GM18499 (cell line): ENCODE results near the gene RASD2.

Source experiments
- ATAC-seq: cut with Tn5 transposase; IDR thresholded peaks from one replicate; pipeline ENCODE4 v1.9.1; 2021; ENCODE audit warnings: moderate number of reproducible peaks; ENCODE audit not compliant: insufficient read depth, unreplicated experiment

RASD2 gene

GRCh38 chr22:35539487-35539886 lies 1.1 kb upstream of the RASD2 start:
- ATAC-seq = no peak

DNA sequence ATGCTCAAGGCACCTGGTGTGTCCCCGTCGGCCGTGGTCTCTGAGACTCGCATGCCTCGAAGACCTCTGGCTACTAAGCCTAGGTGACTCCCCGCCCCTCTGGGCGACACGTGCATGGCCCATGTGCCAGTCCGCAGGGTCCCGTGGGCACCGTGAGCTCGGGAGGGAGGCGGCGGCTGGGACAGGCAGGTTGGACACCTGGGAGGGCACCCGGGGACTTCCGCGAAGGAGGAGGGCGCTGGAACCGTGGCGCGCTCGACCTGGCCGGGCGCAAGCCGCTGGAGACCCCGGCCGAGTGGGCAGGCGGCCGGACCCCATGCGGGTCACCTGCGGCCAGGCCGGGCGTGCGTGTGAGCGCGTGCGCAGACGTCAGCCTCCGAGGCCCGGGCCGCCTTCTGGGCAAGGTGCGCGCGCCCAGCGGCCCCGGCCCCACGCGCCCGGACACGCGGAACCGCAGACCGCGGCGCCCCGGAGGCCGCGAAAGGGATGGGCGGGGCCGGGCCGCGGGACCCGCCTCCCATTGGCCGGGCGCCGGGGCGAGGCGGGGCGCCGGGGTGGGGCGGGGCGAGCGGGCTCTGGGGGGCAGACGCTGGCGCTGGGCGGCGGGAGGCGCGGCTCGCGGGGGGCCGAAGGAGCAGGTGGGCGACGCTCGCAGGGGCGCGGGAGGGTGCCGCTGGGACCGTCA lies 579 bp upstream of the RASD2 start:
- ATAC-seq = no peak

DNA sequence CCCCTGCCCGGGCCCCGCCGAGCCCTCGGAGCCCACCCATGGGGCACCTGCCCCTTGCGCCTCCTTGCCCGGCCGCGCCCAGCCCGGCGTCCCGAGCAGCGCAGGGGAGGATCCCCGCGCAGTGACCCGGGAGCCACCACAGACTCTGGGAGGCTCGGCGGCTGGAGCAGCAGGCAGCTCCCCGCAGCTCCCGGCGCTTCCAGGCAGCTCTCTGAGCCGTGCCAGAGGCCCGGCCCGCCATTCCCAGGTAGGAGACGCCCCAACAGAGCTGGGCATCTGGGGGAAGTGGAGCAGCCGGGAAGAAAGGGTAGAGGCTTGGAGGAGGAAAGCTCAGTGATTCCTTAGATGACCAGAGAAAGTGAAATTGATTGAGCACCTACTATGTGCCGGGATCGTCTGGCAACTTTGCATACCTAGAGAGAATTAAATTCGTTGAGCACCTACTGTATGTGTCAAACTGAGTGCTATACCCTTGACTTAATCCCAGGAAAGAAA lies 670 bp downstream of the RASD2 start:
- ATAC-seq = no peak

- ATAC-seq = no peak
Measured at GRCh38 chr22:35542157-35542938, 1.7 kb downstream of the RASD2 start.

GRCh38 chr22:35542939-35543516 lies 2.4 kb downstream of the RASD2 start:
- ATAC-seq = no peak

- no peak for ATAC-seq
Measured at GRCh38 chr22:35543702-35544101, 3.1 kb downstream of the RASD2 start.

DNA sequence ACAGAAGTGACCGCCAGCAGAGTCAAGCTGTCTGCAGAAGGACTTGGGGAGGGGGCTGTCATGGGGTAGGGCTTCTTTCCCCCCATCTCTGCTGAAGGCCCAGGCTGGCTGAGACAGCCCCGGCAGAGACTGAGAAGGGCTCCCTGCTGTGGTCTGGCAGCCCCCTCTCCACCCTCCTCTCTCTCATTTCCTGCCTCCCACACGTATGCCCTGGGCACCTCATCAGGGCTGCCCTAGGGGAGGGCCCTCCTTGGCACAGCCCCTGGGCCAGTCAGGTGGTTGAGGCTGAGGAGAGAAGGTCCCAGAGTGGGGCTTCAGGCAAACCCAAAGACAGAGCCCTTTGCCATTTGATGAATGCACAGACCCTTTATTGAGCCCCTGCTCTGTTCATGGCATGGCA lies 3.6 kb downstream of the RASD2 start:
- no peak for ATAC-seq

GRCh38 chr22:35544827-35545226 lies 4.2 kb downstream of the RASD2 start:
- no peak for ATAC-seq

- no peak for ATAC-seq
Measured at GRCh38 chr22:35546886-35547285, 6.3 kb downstream of the RASD2 start.

GRCh38 chr22:35547987-35548721 lies 7.5 kb downstream of the RASD2 start:
- ATAC-seq = no peak

GRCh38 chr22:35548722-35549112 lies 8.1 kb downstream of the RASD2 start:
- no peak for ATAC-seq

DNA sequence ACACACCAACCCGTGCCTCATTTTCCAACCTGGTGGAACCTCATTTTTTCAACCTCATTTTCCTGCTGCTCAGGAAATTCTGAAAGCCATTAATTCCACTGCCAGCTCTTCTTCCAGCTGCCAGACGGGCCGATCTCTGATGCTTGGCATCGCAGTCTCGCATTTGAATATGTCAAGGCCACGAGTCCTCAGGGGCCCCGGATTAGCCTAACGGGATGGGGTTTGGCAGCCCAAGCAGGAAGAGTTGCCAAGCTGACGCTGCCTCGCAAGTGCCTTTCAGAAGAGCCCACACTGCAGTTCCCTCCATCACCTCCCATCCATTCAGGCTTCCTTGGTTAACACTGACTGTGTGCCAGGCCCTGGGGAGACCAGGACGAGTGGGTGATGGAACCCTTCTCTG lies 8.7 kb downstream of the RASD2 start:
- ATAC-seq = no peak

DNA sequence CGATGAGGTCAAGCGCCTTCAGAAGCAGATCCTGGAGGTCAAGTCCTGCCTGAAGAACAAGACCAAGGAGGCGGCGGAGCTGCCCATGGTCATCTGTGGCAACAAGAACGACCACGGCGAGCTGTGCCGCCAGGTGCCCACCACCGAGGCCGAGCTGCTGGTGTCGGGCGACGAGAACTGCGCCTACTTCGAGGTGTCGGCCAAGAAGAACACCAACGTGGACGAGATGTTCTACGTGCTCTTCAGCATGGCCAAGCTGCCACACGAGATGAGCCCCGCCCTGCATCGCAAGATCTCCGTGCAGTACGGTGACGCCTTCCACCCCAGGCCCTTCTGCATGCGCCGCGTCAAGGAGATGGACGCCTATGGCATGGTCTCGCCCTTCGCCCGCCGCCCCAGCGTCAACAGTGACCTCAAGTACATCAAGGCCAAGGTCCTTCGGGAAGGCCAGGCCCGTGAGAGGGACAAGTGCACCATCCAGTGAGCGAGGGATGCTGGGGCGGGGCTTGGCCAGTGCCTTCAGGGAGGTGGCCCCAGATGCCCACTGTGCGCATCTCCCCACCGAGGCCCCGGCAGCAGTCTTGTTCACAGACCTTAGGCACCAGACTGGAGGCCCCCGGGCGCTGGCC lies 11.0 kb downstream of the RASD2 start:
- no peak for ATAC-seq

- ATAC-seq = no peak
Measured at GRCh38 chr22:35552196-35552842, 11.7 kb downstream of the RASD2 start.

- no peak for ATAC-seq
Measured at GRCh38 chr22:35552846-35553245, 12.2 kb downstream of the RASD2 start.

GRCh38 chr22:35553341-35553740 lies 12.7 kb downstream of the RASD2 start:
- no peak for ATAC-seq

GRCh38 chr22:35554297-35554845 lies 13.7 kb downstream of the RASD2 start:
- ATAC-seq = no peak

DNA sequence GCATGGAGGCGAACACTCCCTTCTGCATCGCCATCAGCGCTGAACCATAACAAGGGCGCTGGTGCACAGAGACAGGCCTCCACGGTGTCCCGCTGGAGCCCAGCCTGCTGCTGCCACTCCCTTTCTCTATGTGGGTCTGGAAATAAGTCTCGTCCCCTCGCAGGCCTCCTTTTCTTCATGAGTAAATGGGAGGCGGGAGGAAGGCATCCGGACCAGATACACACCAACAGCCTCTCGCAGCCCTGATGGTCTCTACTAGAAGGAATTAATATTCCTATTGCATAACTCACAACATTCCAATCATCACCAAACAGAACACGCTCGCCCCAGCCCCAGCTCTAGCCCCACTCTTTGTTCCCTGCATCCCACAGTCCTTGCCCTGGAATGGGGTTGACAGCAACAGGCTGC lies 14.9 kb downstream of the RASD2 start:
- no peak for ATAC-seq

GRCh38 chr22:35555946-35556547 lies 15.4 kb downstream of the RASD2 start:
- no peak for ATAC-seq
